ENCODE results near the gene ZBTB8A. TPM values are rescaled to one million over a fixed set of nuclear protein-coding genes. Genes with fewer than 3 reads are reported as not detected.
"Not testable (repeated sequence)": the region's sequence is repeated elsewhere in the genome, so short reads cannot be mapped to it uniquely, and the experiment has no call there.

ZBTB8A gene
- total RNA-seq, 1 experiment from 2014 or later: 11.5 TPM

GRCh38 chr1:32525053-32525452, 14.2 kb upstream of the ZBTB8A start:
- no peak overlapping the region for H3K27ac Mint-ChIP-seq (ENCODE audit: low read depth, unreplicated experiment)
- intact Hi-C loops (cut with micrococcal nuclease): no loop called here
- H3K4me3 Mint-ChIP-seq (ENCODE audit: unreplicated experiment): no peak overlapping the region
- ChIA-PET POLR2A (interaction anchor here (1.0 kb wide), 1 partner anchor 14 kb away, joined by 3 read pairs; the partner anchor contains the start of gene ZBTB8A), CTCF (interaction anchor here (0.7 to 2.4 kb wide), 2 partner anchors 124 to 350 kb away, joined by 4 to 6 read pairs; no protein-coding TSS in a partner anchor)
- peaks cover 5% of the 10 kb centered on the region for H3K4me1 Mint-ChIP-seq (ENCODE audit: insufficient read depth, unreplicated experiment)
- no peaks in the 10 kb centered on the region for H3K9me3 Mint-ChIP-seq (ENCODE audit: unreplicated experiment)
- no TSS peak for BruUV-seq (replicated peaks)
- H3K27me3 Mint-ChIP-seq (ENCODE audit: insufficient read depth, unreplicated experiment): no peaks in the 10 kb centered on the region
- TF ChIP-seq CTCF (IDR thresholded peaks at IDR 0.05; ENCODE audit: unreplicated experiment): no peak
- DNase-seq (ENCODE audit: unreplicated experiment): no peak
- no peaks in the 10 kb centered on the region for H3K36me3 Mint-ChIP-seq (ENCODE audit: insufficient read depth, unreplicated experiment)

- CTCF ChIA-PET: interaction anchor here (0.6 to 2.4 kb wide), 5 partner anchors 8 to 349 kb away, joined by 3 to 7 read pairs (median 4); no protein-coding TSS in a partner anchor
- TF ChIP-seq CTCF (IDR thresholded peaks at IDR 0.05; ENCODE audit: unreplicated experiment): no peak
These were observed 13.4 kb upstream of the ZBTB8A start for GRCh38 chr1:32525661-32526444.

GRCh38 chr1:32528550-32528949, 10.7 kb upstream of the ZBTB8A start:
- H3K27me3 Mint-ChIP-seq (ENCODE audit: insufficient read depth, unreplicated experiment); H3K4me3 Mint-ChIP-seq (ENCODE audit: unreplicated experiment); H3K27ac Mint-ChIP-seq (ENCODE audit: low read depth, unreplicated experiment); H3K9me3 Mint-ChIP-seq (ENCODE audit: unreplicated experiment); BruUV-seq (replicated peaks); POLR2A ChIA-PET; DNase-seq (ENCODE audit: unreplicated experiment); H3K36me3 Mint-ChIP-seq (ENCODE audit: insufficient read depth, unreplicated experiment); CTCF ChIA-PET; intact Hi-C loops (cut with micrococcal nuclease); H3K4me1 Mint-ChIP-seq (ENCODE audit: insufficient read depth, unreplicated experiment): not testable (repeated sequence)

More at GRCh38 chr1:32525661-32526444, 13.4 kb upstream of the ZBTB8A start:
- H3K36me3 Mint-ChIP-seq (ENCODE audit: insufficient read depth, unreplicated experiment): no peaks in the 10 kb centered on the region
- H3K27me3 Mint-ChIP-seq (ENCODE audit: insufficient read depth, unreplicated experiment): no peaks in the 10 kb centered on the region
- DNase-seq (ENCODE audit: unreplicated experiment): no peak
- BruUV-seq (replicated peaks): no TSS peak
- POLR2A ChIA-PET: interaction anchor here (1.0 kb wide), 1 partner anchor 13 kb away, joined by 3 read pairs; the partner anchor contains the start of gene ZBTB8A
- intact Hi-C loops (cut with micrococcal nuclease): no loop called here
- H3K4me3 Mint-ChIP-seq (ENCODE audit: unreplicated experiment): no peak overlapping the region
- H3K9me3 Mint-ChIP-seq (ENCODE audit: unreplicated experiment): no peaks in the 10 kb centered on the region
- H3K27ac Mint-ChIP-seq (ENCODE audit: low read depth, unreplicated experiment): no peak overlapping the region
- H3K4me1 Mint-ChIP-seq (ENCODE audit: insufficient read depth, unreplicated experiment): no peaks in the 10 kb centered on the region

- no peak for TF ChIP-seq CTCF (IDR thresholded peaks at IDR 0.05; ENCODE audit: unreplicated experiment)
- no peak for DNase-seq (ENCODE audit: unreplicated experiment)
- ChIA-PET CTCF (interaction anchor here (0.9 to 2.0 kb wide), 3 partner anchors 13 to 86 kb away, joined by 4 to 16 read pairs (median 4); no protein-coding TSS in a partner anchor), POLR2A (interaction anchor here (0.7 kb wide), 1 partner anchor 394 kb away, joined by 3 read pairs; no protein-coding TSS in a partner anchor)
- intact Hi-C loops (cut with micrococcal nuclease): loop anchor here (10.0 kb wide), 1 partner anchor 129 kb away; no protein-coding TSS in a partner anchor
- Mint-ChIP-seq H3K9me3 (ENCODE audit: unreplicated experiment) (no peaks in the 10 kb centered on the region), H3K4me1 (ENCODE audit: insufficient read depth, unreplicated experiment) (peaks cover 3% of the 10 kb centered on the region), H3K27ac (ENCODE audit: low read depth, unreplicated experiment) (no peak overlapping the region), H3K27me3 (ENCODE audit: insufficient read depth, unreplicated experiment) (no peaks in the 10 kb centered on the region), H3K36me3 (ENCODE audit: insufficient read depth, unreplicated experiment) (no peaks in the 10 kb centered on the region), H3K4me3 (ENCODE audit: unreplicated experiment) (no peak overlapping the region)
- BruUV-seq (replicated peaks): no TSS peak
These were observed 5.4 kb upstream of the ZBTB8A start for GRCh38 chr1:32533792-32534327.
